ENCODE data around the gene TNRC6C.
A peak's percentile ranks its signal among the peaks of the same experiment; 100 is the strongest.

The TNRC6C gene, protein sequence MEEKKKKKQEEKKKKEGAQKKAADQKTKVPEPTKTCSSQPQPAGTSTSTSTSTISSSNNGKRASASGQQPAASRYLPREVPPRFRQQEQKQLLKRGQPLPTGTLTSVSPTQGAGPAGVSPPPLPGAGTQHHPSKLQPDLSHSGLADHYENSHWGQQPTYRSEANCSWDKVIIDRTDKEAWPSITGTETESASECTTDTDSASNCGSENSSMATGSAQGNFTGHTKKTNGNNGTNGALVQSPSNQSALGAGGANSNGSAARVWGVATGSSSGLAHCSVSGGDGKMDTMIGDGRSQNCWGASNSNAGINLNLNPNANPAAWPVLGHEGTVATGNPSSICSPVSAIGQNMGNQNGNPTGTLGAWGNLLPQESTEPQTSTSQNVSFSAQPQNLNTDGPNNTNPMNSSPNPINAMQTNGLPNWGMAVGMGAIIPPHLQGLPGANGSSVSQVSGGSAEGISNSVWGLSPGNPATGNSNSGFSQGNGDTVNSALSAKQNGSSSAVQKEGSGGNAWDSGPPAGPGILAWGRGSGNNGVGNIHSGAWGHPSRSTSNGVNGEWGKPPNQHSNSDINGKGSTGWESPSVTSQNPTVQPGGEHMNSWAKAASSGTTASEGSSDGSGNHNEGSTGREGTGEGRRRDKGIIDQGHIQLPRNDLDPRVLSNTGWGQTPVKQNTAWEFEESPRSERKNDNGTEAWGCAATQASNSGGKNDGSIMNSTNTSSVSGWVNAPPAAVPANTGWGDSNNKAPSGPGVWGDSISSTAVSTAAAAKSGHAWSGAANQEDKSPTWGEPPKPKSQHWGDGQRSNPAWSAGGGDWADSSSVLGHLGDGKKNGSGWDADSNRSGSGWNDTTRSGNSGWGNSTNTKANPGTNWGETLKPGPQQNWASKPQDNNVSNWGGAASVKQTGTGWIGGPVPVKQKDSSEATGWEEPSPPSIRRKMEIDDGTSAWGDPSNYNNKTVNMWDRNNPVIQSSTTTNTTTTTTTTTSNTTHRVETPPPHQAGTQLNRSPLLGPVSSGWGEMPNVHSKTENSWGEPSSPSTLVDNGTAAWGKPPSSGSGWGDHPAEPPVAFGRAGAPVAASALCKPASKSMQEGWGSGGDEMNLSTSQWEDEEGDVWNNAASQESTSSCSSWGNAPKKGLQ (N-terminal part only)

GRCh38 chr17:77957857-77958715 is at the start of gene TNRC6C:
TSS of gene TNRC6C (plus strand) at chr17:77958703. CDS start at chr17:78004207, 45,504 bp downstream.
- FAIRE-seq (peak; percentile 89), DNase-seq (ENCODE audit: extremely low spot score, insufficient read length, low read depth) (peak; percentile 83)

DNA sequence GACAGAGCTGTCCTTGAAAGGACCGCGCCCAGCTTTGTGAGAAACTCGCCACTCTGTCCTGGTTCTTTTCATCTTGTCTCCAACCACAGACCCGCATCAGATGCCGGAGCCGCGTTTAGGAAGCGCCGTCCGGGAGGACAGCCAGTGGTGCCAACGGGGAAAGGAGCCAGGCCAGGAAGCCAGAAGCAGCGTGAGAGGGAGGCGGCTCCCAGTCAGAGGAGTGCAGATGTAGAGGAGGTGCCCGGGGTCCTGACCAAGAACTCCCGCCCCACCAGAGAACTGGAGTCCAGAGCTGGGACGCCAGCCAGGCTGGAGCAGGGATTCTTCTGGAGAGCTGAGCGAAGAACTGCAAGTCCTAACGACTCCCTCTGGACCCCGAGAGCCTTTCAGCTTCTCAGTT is 49.3 kb upstream of the TNRC6C start:
- DNase-seq (ENCODE audit: extremely low spot score, insufficient read length, low read depth): no peak
- no peak for FAIRE-seq

- FAIRE-seq (no peak), DNase-seq (ENCODE audit: extremely low spot score, insufficient read length, low read depth) (no peak)
Measured at GRCh38 chr17:77909816-77910215, 48.7 kb upstream of the TNRC6C start.

DNA sequence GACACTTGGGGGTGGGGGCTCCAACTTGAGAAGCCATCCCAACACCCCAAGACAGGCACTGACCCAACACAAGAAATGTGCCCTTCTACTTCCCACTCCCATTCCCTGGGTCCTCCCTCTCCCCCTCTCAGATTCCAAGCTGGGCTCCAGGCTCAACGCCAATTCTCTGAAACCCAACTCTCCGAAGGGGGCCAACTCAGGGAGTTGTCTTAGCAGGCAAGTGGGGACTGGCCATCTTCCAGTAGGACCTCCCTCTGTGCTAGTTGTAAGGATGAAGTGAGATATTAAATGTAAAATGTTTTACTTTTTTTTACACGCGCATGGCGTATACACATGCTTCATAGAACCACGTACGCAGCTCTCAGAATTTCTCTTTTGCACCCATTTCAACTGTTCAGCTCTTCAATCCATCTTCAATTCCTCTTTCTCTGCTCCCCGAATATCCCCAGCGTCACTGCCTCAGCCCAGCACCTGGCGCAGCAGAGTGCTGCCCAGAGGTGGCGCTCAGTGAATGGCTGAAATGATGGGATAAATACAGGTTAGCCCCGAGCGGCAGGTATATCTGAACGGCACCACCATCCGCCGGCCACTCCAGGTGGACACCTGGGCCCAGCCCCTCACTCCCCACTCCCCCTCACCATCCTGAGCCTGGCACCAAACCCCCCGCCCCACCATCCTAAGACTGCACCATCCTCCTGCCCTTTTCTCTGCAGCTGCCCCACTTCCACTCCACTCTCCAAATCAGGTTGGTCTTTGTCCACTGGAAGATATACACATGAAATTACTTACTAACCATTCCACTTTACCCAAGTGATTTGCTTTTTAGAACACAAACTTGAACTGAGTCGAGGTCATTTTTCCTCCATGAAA is 43.9 kb upstream of the TNRC6C start:
- FAIRE-seq (no peak), DNase-seq (ENCODE audit: extremely low spot score, insufficient read length, low read depth) (no peak)

- FAIRE-seq: no peak
- no peak for DNase-seq (ENCODE audit: extremely low spot score, insufficient read length, low read depth)
Measured at GRCh38 chr17:77915594-77916021, 42.9 kb upstream of the TNRC6C start.

DNA sequence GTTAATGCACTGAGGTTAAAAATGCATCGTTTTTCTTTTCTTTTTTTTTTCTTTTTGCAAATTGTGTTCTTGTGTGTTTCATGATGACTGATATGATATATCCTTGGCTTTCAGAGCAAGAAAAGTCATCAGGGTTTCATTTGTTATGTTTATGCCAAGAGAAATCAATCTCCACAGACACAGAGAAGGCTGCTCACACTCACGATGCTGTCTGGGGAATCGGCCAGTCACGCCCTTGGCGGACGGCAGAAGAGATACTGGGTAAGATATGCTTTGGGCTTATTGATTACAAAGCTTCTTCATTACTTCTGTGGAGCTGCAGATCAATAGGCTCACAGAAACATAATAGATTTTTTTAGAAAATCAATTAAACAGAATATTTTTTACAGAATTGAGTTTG is 42.2 kb upstream of the TNRC6C start:
- FAIRE-seq (no peak), DNase-seq (ENCODE audit: extremely low spot score, insufficient read length, low read depth) (no peak)

DNA sequence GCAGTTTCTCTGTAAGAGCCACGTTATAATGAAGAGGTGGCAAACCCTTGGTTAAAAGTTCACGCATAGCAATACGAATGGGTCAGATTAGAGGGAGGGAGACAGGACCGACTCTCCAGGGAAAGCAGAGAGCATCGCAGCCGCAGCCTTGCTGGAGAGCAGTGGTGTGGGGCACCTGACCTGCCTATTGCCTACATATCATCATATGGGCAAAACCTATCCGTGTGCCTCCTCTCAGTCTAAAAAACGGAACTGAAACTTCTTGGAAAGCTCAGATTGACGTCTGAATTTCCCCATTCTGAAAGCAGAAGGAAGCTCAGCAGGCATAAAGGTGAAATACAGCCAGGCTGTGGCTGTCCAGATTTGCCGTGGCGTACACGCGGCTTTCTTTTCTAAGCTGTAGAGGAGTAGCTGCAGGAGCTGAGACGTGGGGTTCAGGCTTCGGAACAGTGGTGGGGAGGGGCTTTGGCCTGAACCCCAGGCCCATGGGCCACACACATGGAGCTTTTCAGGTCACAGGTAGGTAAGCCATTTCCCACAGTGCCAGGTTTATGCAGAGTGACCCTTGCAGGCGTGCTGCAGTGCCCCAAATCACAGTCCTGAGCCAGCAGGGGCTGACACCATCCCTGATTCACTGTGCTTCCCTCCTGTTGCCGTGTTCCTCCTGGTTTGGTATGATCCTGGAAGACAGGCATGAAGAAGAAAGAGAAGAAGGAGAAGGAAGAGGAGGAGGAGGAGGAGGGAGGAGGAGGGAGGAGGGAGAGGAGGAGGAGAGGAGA is 41.6 kb upstream of the TNRC6C start:
- DNase-seq (ENCODE audit: extremely low spot score, insufficient read length, low read depth): no peak

GRCh38 chr17:77919276-77919675 is 39.2 kb upstream of the TNRC6C start:
- no peak for FAIRE-seq
- no peak for DNase-seq (ENCODE audit: extremely low spot score, insufficient read length, low read depth)

More for the DNA sequence above, 41.6 kb upstream of the TNRC6C start:
- FAIRE-seq: no peak

- no peak for FAIRE-seq
Measured at GRCh38 chr17:77923135-77923534, 35.4 kb upstream of the TNRC6C start.

DNA sequence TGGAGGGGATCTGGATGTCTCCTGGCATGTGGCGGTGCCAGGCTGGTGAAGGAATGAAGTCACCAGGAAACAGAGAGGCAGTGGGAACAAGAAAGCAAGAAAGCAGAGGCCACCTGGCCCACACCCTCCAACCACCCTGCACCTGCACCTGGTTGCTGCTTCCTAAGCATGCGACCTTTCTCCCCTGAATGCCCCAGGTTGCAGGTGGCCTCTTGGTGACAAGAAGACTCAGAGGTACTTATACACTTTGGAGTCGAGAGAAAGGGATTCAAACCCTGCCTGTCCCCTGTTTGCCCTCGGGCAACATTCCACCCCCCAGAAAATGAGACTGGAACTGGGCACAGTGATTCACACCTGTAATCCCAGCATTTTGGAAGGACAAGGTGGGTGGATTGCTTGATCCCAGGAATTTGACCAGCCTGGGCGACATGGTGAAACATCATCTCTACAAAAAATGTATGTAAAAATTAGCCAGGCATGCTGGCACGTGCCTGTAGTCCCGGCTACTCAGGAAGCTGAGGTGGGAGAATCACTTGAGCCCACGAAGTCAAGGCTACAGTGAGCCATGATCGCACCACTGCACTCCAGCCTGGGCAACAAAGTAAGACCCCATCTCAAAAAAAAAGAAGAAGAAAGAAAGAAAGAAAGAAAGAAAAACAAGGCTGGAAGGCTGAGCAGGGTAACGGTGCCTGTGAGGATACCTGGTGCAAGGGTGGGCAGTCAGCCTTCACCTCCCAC is 34.6 kb upstream of the TNRC6C start:
- DNase-seq (ENCODE audit: extremely low spot score, insufficient read length, low read depth) (no peak), FAIRE-seq (no peak)

More at GRCh38 chr17:77923135-77923534, 35.4 kb upstream of the TNRC6C start:
- no peak for DNase-seq (ENCODE audit: extremely low spot score, insufficient read length, low read depth)

- DNase-seq (ENCODE audit: extremely low spot score, insufficient read length, low read depth): no peak
- FAIRE-seq: no peak
Measured at GRCh38 chr17:77924757-77925336, 33.7 kb upstream of the TNRC6C start.

GRCh38 chr17:77925831-77926543 is 32.5 kb upstream of the TNRC6C start:
- FAIRE-seq: no peak
- DNase-seq (ENCODE audit: extremely low spot score, insufficient read length, low read depth): no peak

DNA sequence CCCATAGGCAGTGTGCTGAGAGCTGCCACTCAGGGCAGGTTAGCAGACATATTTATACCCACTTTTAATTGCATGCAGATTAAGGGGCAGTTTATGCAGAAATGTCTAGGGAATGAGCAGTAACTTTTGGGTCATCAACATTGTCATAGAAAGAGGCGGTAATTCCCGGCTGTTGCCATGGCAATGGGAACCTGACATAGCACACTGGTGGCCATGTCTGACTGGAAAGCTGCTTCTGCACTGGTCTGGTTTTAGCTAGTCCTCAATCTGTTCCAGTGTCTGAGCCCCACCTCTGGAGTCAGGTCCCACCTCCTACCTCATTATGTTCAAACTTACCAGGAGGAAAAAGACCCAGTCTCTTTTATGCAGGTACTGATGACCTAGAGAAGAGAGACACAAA is 31.5 kb upstream of the TNRC6C start:
- DNase-seq (ENCODE audit: extremely low spot score, insufficient read length, low read depth) (no peak), FAIRE-seq (no peak)

DNA sequence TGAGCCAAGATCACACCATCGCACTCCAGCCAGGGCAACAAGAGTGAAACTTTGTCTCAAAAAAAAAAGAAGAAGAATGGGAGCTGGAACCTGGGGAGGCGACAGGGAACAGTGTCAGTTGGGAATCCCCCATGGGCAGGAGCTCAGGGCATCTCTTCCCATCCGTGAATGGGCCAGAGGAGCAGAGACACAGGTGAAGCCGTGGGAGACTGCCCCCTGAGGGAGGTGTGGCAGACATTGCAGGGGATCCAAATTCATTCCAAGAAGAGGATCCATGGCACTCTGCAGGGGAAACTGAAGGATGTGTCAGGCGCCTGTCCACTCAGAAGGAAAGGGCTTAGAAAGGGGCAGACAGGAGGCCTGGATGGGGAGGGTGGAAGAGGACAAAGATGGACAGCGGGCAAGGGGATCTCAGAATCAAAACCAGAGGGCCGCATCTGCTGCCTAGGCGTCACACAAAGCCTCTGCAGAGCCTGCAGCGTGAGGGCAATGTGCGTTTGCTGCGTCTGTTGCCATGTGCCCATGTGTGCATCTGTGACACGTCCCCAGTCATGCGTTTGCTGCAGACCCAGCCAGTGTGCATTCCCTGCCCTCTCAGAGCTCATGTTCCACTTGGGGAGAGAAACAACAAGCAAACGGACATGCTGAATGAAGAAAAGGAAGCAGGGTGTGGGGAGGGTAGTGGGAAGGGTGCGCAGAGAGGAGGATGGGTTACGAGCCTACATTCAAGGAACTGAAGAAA is 30.6 kb upstream of the TNRC6C start:
- DNase-seq (ENCODE audit: extremely low spot score, insufficient read length, low read depth) (no peak), FAIRE-seq (no peak)

DNA sequence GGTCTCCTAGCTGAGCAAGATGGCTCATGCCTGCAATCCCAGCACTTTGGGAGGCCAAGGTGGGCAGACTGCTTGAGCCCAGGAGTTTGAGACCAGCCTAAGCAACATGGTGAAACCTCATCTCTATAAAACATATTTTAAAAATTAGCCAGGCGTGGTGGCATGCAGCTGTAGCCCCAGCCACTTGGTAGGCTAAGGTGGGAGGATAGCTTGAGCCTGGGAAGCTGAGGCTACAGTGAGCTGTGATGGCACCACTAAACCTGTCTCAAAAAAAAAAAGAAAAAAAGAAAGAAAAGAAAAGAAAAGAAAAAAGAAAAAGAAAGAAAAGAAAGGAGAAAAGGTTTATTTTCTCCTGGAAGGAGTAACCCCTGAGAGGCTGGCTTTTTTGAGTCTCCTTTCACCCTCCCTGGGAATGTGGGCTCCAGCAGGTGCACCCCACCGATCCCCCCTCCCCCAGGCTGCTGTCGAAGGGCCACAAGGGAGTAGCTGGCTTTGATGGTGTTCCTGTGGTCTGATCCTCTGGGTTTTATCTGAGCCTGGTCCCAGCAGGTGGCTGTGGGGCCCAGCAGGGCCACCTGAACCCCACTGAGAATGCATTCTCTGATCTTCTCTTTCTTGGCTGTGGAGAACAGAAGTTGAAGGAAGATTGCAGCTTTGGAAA is 29.9 kb upstream of the TNRC6C start:
- FAIRE-seq (no peak), DNase-seq (ENCODE audit: extremely low spot score, insufficient read length, low read depth) (no peak)
